Naive B cell (primary cell): ENCODE results near the gene GALNT4. TPM values are rescaled to one million over a fixed set of nuclear protein-coding genes. Genes with fewer than 3 reads are reported as not detected.

Source experiments
- ATAC-seq, 2 donors: fragments of 150-1000 bp; cut with Tn5 transposase; 2 replicates each; pipeline ENCODE4 v1.10.0; 2021; ENCODE audit warnings: low read depth in 2 of 2, mild to moderate bottlenecking in 2 of 2, moderate library complexity in 2 of 2
- DNase-seq: peaks from one replicate; pipeline ENCODE4 v3.0.0; 2022
- H3K27ac Mint-ChIP-seq, 6 donors: one replicate each; pipeline ENCODE4 v1.8.0; 2020 to 2022; ENCODE audit warnings: mild to moderate bottlenecking in 6 of 6, mixed read lengths in 6 of 6, moderate library complexity in 5 of 6, inconsistent platforms in 2 of 6
- H3K27me3 Mint-ChIP-seq, 3 donors: one replicate each; pipeline ENCODE4 v1.8.0; 2021 to 2022; ENCODE audit warnings: mixed read lengths in 3 of 3, mild to moderate bottlenecking in 1 of 3
- H3K36me3 Mint-ChIP-seq, 2 donors: one replicate each; pipeline ENCODE4 v1.8.0; 2020 to 2022; ENCODE audit warnings: mixed read lengths in 2 of 2, inconsistent platforms in 1 of 2, mild to moderate bottlenecking in 1 of 2
- H3K4me1 Mint-ChIP-seq, 3 donors: one replicate each; pipeline ENCODE4 v1.8.0; 2020 to 2022; ENCODE audit warnings: mixed read lengths in 3 of 3, inconsistent platforms in 1 of 3, mild to moderate bottlenecking in 1 of 3, moderate library complexity in 1 of 3
- H3K4me3 Mint-ChIP-seq, 8 donors: one replicate each; pipeline ENCODE4 v1.8.0; 2020 to 2022; ENCODE audit warnings: mild to moderate bottlenecking in 8 of 8, mixed read lengths in 8 of 8, moderate library complexity in 8 of 8, inconsistent platforms in 2 of 8
- H3K9me3 Mint-ChIP-seq, 7 donors: one replicate each; pipeline ENCODE4 v1.8.0; 2020 to 2022; ENCODE audit warnings: mixed read lengths in 7 of 7, mild to moderate bottlenecking in 5 of 7, inconsistent platforms in 2 of 7, moderate library complexity in 1 of 7
- polyA plus RNA-seq, 6 donors: library from polyadenylated mRNA; unstranded; fragments of 300-500 nt; fragmentation: Illumina TruSeq; gene quantifications; one replicate each; pipeline ENCODE4 v1.2.3, GENCODE V29; 2021; ENCODE audit warnings: low read depth in 6 of 6

GALNT4 gene
- polyA plus RNA-seq, 6 donors from 2014 or later: 2.7 to 8.1 (median 6.6) TPM; not detected in 1

DNA sequence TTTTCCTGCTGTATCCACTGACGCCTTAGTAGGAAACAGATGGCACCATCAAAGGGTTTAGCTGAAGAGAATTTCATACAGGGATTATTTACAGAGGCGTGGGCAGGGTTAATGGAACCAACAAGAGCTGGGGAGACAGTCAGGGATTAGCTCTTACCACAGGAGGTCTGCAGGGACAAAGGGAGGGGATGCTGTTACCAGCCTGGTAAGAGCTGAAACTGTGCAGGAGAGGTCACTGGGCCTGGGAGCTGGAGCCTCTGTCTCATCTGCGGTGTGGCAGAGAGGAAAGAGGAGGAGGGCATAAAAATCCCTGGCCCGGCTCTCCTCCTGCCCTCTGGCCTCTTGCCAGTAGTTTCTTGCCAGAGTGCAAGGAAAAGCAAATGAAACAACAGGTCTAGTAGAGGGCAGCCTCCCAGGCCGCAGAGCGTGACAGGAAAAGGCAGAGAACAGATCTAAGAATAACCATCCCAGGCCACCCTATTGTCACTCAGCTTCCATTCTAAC lies 20.1 kb upstream of the GALNT4 start:
- Mint-ChIP-seq H3K9me3 (no peaks in the 10 kb centered on the region), H3K27me3 (no peaks in the 10 kb centered on the region), H3K4me1 (peaks cover 12 to 18% (median 16%) of the 10 kb centered on the region in 3 donors), H3K27ac (peak overlapping the region in 2 of 6 donors; percentile 2 to 39), H3K4me3 (no peak overlapping the region), H3K36me3 (no peaks in the 10 kb centered on the region)
- ATAC-seq: no peak
- no peak for DNase-seq

DNA sequence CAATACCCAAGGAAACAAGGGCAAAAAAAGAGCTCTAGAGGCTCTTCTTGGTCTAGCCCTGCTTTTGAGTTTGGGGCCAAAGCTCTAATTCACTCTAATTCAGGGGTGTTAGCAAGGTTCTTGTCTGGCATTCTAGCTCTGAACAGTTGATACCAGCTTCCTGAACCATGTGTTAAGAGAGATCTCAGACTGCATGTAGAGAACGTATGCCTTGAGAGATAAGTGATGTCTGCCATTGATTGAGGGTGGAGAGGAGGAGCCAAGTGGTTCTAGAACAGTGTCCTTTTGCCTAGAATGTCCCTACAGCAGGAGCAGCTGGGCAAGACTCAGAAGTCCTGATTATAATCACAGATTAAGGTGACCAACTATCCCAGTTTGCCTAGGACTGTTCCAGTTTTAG lies 19.4 kb upstream of the GALNT4 start:
- Mint-ChIP-seq H3K4me1 (peaks cover 12 to 18% (median 16%) of the 10 kb centered on the region in 3 donors), H3K27me3 (no peaks in the 10 kb centered on the region), H3K9me3 (no peaks in the 10 kb centered on the region), H3K27ac (no peak overlapping the region), H3K4me3 (no peak overlapping the region), H3K36me3 (no peaks in the 10 kb centered on the region)
- DNase-seq (no peak), ATAC-seq (no peak)

DNA sequence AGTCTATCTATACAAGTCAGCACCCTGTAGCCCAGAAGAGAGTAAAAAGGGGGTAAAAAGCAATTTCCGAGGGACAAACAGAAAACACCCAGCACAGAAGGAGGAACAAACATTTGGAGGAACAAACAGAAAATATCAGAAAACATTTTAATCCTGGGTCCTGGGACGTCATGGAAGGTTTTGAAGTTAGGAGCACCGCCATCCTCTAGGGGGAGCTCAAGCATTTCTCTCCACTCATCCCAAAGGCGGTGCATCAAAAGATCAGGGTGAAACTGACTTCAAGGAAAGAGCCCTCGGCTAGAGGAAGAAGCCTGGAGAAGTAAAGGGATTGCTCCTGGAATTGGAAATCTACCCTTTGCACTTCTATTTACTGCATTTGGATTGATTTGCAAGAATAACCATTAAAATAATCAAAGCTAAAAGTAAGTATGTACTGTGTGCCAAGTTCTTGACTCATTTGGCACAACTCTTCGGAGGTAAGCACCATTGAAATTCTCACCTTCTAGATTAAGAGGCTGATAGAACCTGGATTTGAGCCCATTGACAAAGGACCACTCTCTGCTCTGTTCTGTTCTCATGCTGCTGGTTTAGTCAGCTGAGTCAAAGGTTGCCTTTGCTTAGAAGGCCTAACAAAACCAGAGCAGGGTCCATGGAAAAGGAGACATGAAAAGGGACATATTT lies 18.5 kb upstream of the GALNT4 start:
- Mint-ChIP-seq H3K27ac (peak overlapping the region in 2 of 6 donors; percentile 54 to 80), H3K36me3 (no peaks in the 10 kb centered on the region), H3K27me3 (no peaks in the 10 kb centered on the region), H3K4me1 (peaks cover 12 to 18% (median 16%) of the 10 kb centered on the region in 3 donors), H3K4me3 (no peak overlapping the region), H3K9me3 (no peaks in the 10 kb centered on the region)
- DNase-seq: peak; percentile 59
- peak; percentile 75 to 85 for ATAC-seq

DNA sequence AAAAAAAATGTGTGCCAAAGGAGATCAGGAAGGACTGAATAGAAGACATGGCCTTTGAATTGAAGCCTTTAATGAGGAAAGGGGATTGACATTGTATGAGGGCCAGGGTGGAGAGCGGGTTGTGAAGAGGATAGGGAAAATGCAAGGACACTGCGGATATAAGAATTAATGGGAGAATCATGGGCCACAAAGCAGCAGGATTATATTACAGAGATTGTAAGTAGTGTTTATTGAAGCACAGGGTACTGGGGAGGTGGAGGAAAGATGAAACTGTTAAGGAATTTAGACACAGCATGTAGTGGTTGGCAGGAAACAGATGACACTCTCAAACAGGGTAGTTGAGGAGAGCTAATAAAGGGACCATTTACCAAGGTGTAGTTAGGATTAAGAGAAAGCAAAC lies 17.6 kb upstream of the GALNT4 start:
- Mint-ChIP-seq H3K4me3 (no peak overlapping the region), H3K4me1 (peaks cover 12 to 20% (median 18%) of the 10 kb centered on the region in 3 donors), H3K27me3 (no peaks in the 10 kb centered on the region), H3K9me3 (no peaks in the 10 kb centered on the region), H3K36me3 (peaks cover 0 to 3% of the 10 kb centered on the region in 2 donors), H3K27ac (no peak overlapping the region)
- DNase-seq: no peak
- ATAC-seq: no peak

GRCh38 chr12:89540586-89540985 lies 16.0 kb upstream of the GALNT4 start:
- DNase-seq (no peak), ATAC-seq (no peak)
- H3K27me3 Mint-ChIP-seq: no peaks in the 10 kb centered on the region
- peaks cover 0 to 6% of the 10 kb centered on the region in 2 donors for H3K36me3 Mint-ChIP-seq
- H3K4me3 Mint-ChIP-seq: no peak overlapping the region
- no peaks in the 10 kb centered on the region for H3K9me3 Mint-ChIP-seq
- peaks cover 12 to 22% (median 18%) of the 10 kb centered on the region in 3 donors for H3K4me1 Mint-ChIP-seq
- peak overlapping the region in 1 of 6 donors; percentile 68 for H3K27ac Mint-ChIP-seq

- Mint-ChIP-seq H3K4me3 (no peak overlapping the region), H3K4me1 (peaks cover 7 to 20% (median 9%) of the 10 kb centered on the region in 3 donors), H3K9me3 (no peaks in the 10 kb centered on the region), H3K27me3 (no peaks in the 10 kb centered on the region), H3K36me3 (peaks cover 0 to 6% of the 10 kb centered on the region in 2 donors), H3K27ac (peak overlapping the region in 1 of 6 donors; percentile 22)
- DNase-seq (no peak), ATAC-seq (no peak)
Measured at GRCh38 chr12:89539426-89540223, 15.0 kb upstream of the GALNT4 start.

- no peak overlapping the region for H3K4me3 Mint-ChIP-seq
- ATAC-seq (no peak), DNase-seq (no peak)
- peaks cover 6 to 18% (median 7%) of the 10 kb centered on the region in 3 donors for H3K4me1 Mint-ChIP-seq
- H3K27me3 Mint-ChIP-seq: no peaks in the 10 kb centered on the region
- peaks cover 0 to 6% of the 10 kb centered on the region in 2 donors for H3K36me3 Mint-ChIP-seq
- H3K27ac Mint-ChIP-seq: no peak overlapping the region
- H3K9me3 Mint-ChIP-seq: no peaks in the 10 kb centered on the region
Measured at GRCh38 chr12:89538897-89539296, 14.3 kb upstream of the GALNT4 start.

- no peak for ATAC-seq
- no peaks in the 10 kb centered on the region for H3K27me3 Mint-ChIP-seq
- no peak overlapping the region for H3K4me3 Mint-ChIP-seq
- H3K27ac Mint-ChIP-seq: no peak overlapping the region
- peaks cover 0 to 6% of the 10 kb centered on the region in 2 donors for H3K36me3 Mint-ChIP-seq
- H3K4me1 Mint-ChIP-seq: peaks cover 0 to 10% (median 3%) of the 10 kb centered on the region in 3 donors
- no peaks in the 10 kb centered on the region for H3K9me3 Mint-ChIP-seq
- no peak for DNase-seq
Measured at GRCh38 chr12:89537389-89537788, 12.8 kb upstream of the GALNT4 start.

DNA sequence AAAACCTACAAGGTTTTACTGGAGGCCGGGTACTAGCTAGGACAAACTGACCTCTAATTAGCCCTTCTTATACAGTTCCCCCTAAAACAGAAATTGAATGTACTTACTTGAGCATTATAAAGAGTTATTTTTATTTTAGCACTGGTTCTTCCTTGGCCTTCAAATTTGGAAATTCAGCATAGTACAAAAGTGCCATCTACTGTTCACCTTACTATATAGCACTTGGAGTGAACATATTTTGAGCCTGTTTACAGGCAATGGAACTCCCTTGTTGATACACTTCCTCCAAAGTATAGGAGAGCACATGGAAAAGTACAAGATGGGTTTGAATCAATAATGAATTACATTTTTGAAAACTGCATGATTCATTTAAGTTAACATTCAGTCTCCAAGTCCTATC lies 5.1 kb upstream of the GALNT4 start:
- no peaks in the 10 kb centered on the region for H3K9me3 Mint-ChIP-seq
- peaks cover 12 to 20% (median 16%) of the 10 kb centered on the region in 3 donors for H3K4me1 Mint-ChIP-seq
- ATAC-seq (no peak), DNase-seq (peak; percentile 45)
- H3K27ac Mint-ChIP-seq: peak overlapping the region in 3 of 6 donors; percentile 34 to 58 (median 39)
- peak overlapping the region in 1 of 8 donors; percentile 69 for H3K4me3 Mint-ChIP-seq
- no peaks in the 10 kb centered on the region for H3K36me3 Mint-ChIP-seq
- H3K27me3 Mint-ChIP-seq: no peaks in the 10 kb centered on the region

GRCh38 chr12:89528434-89528833 lies 3.8 kb upstream of the GALNT4 start:
- Mint-ChIP-seq H3K27me3 (no peaks in the 10 kb centered on the region), H3K4me1 (peaks cover 24 to 32% (median 29%) of the 10 kb centered on the region in 3 donors), H3K27ac (peak overlapping the region in 3 of 6 donors; percentile 31 to 81 (median 50)), H3K4me3 (peak overlapping the region in 2 of 8 donors; percentile 66 to 70), H3K9me3 (no peaks in the 10 kb centered on the region), H3K36me3 (peaks cover 0 to 1% of the 10 kb centered on the region in 2 donors)
- ATAC-seq (no peak), DNase-seq (no peak)

DNA sequence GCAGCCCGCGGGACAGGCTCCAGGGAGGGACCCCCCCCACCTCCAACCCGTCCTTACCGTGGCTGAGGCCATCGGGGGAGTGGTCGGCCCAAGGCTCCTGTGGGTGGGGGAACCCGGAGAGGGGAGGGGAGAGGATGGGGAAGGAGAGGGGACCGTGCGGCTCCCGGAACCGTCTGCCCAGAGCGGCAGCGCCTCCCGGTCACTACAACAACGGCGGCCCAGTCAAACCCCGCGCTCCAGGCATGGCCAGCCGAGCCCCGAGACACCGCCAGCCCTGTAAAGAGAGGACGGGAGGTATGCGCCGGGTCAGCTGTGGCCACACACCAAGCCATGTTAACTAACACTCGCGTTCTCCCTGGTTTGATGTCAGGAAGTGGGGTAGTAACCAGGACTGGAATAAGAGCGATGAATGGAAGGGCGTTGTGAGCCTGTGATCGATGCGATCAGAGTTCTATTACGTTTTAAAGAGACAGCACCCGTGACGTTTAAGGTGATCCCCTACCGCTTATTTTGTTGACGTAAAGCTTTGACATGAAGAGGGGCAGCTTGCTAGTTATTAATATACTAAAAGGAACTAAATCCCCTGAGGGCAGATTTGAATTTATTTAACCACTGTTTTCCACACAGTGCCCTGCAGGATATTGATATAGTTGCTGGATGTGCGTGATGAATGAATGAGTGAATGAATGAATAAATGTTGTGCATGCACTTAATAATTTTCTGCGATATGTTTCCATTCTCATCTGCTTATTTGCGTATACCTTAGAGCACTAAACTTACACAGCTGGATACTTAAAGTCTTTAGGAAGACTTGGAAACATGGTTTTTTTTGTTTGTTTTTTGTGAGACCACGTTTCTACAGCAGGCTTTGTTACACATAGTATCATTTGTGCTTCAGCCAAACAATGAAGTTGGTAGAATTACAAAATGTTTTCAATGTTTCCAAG lies 1.5 kb upstream of the GALNT4 start, which contains the start of gene POC1B:
POC1B (minus strand) TSS at position 224 of the 947 bp plus-strand sequence; CDS start at position 72, 152 bp downstream.
- ATAC-seq (peak; percentile 53 to 62), DNase-seq (peak; percentile 75)
- Mint-ChIP-seq H3K27ac (peak within 1 kb of the TSS; percentile 91 to 98 (median 96)), H3K36me3 (peaks cover 8% of the 10 kb centered on the region in 2 donors), H3K4me3 (peak within 1 kb of the TSS; percentile 93 to 99 (median 99)), H3K27me3 (no peaks in the 10 kb centered on the region), H3K4me1 (peaks cover 39 to 55% (median 47%) of the 10 kb centered on the region in 3 donors), H3K9me3 (no peaks in the 10 kb centered on the region)

DNA sequence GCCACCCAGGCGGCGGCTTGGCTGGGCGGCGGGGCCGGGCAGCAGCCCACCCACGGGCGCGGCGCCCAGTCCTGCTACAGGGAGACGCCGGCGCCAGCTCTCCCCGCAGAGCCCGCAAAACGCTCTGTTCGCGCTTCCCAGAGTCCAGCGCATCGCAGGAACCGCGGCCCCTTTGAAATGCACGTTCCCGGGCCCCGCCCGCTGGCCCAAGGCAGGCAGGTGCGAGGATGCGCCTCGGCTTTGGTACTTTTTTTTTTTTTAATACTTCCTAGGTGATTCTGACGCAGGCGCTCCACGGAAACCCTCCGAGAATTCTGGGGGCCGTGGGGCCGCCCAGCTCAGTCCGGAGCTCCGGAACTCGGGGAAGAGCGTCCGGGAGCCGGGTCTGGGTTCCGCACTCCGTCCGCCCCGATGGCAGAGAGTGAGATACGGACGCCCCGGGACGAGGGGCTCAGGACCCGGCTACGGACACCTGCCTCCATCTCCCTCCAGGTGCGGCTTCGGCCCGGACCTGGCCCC lies 768 bp upstream of the GALNT4 start:
- peaks cover 40 to 56% (median 48%) of the 10 kb centered on the region in 3 donors for H3K4me1 Mint-ChIP-seq
- ATAC-seq (peak; percentile 32), DNase-seq (no peak)
- peak overlapping the region; percentile 88 to 98 (median 94) for H3K27ac Mint-ChIP-seq
- H3K27me3 Mint-ChIP-seq: no peaks in the 10 kb centered on the region
- H3K36me3 Mint-ChIP-seq: peaks cover 8% of the 10 kb centered on the region in 2 donors
- H3K4me3 Mint-ChIP-seq: peak overlapping the region; percentile 93 to 99 (median 99)
- H3K9me3 Mint-ChIP-seq: no peaks in the 10 kb centered on the region
